KOPT-K1 (cell line): ENCODE results near the gene RPS6KA5.
"Not testable (repeated sequence)": the region's sequence is repeated elsewhere in the genome, so short reads cannot be mapped to it uniquely, and the experiment has no call there.

Source experiments
- H3K27ac ChIP-seq: fragments of 200-600 bp; sonication (generic); 2 replicates; pipeline ENCODE4 v1.5.1; 2016; ENCODE audit warnings: antibody characterized with exemption, mild to moderate bottlenecking, low read depth, low read length; ENCODE audit not compliant: poor library complexity, severe bottlenecking
- H3K36me3 ChIP-seq: fragments of 200-600 bp; sonication (generic); 2 replicates; pipeline ENCODE4 v1.5.1; 2017; ENCODE audit warnings: antibody characterized with exemption, mild to moderate bottlenecking, low read length, moderate library complexity; ENCODE audit not compliant: insufficient read depth
- H3K9me3 ChIP-seq: fragments of 200-600 bp; sonication (generic); 2 replicates; pipeline ENCODE4 v1.5.1; 2017; ENCODE audit warnings: antibody characterized with exemption, low read length, mild to moderate bottlenecking; ENCODE audit not compliant: insufficient read depth, poor library complexity, severe bottlenecking

The RPS6KA5 gene

DNA sequence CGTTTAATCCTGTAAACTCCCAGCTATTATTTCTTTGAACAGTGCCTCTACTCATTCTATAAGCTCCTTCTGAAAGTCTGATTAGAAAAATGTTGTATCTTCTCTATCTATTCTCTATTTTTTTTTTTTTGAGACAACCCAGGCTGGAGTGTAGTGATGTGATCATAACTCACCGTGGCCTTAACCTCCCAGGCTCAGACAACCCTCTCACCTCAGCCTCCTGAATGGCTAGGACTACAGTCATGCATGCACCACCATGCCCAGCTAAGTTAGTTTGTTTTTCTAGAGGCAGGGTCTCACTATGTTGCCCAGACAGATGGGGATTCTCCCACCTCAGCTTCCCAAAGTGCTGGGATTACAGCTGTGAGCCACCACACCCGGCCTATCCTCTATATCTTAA is 66.6 kb downstream of the RPS6KA5 start:
- H3K27ac ChIP-seq: no peak overlapping the region
- H3K36me3 ChIP-seq: no peaks in the 10 kb centered on the region
- H3K9me3 ChIP-seq: no peaks in the 10 kb centered on the region

DNA sequence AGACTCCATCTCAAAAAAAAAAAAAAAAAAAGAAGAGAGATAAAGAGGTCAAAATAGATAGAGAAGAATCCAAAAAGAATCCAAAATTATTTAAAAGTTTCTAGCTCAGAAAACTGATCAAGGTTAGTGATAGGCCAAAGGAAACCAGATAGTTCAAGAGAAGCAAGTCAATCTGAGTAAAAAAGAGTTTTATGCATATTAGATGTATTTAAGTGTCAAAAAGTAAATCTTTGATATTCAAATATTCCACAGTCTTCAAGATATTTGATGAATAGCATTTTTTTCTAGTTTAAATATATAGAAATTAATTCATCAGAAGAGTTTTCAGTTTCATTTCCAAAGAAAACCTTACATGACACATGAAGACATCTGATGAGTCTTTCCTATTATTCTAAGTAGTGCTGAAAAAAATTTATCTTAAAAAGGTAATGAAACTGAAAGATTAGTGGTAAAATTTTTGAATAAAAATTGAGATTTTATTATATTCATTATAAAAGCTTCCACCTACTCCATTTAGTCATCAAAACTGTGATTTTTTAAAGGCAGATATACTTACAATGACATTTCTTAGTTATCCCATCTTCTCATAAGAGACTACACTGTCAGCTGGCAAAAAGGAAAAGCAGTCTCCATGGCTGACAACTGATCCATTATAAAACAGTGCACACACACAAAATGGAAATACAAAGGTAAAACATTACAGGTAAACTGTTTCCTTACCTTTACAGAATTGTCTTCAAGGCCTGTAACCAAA is 68.6 kb downstream of the RPS6KA5 start:
- Histone ChIP-seq H3K9me3 (no peaks in the 10 kb centered on the region), H3K27ac (no peak overlapping the region), H3K36me3 (no peaks in the 10 kb centered on the region)

DNA sequence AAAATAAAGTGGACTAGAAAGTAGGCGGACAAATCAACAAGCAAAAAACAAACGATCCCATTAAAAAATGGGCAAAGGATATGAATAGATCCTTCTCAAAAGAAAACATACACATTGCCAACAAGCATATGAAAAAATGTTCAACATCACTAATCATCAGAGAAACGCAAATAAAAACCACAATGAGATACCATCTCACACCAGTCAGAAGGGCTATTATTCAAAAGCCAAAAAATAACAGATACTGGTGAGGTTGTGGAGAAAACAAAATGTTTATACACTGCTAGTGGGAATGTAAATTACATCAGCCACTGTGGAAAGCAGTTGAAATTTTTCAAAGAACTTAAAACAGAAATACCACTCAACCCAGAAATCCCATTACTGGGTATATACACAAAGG is 70.3 kb downstream of the RPS6KA5 start:
- H3K36me3 ChIP-seq: no peaks in the 10 kb centered on the region
- H3K9me3 ChIP-seq: no peaks in the 10 kb centered on the region

DNA sequence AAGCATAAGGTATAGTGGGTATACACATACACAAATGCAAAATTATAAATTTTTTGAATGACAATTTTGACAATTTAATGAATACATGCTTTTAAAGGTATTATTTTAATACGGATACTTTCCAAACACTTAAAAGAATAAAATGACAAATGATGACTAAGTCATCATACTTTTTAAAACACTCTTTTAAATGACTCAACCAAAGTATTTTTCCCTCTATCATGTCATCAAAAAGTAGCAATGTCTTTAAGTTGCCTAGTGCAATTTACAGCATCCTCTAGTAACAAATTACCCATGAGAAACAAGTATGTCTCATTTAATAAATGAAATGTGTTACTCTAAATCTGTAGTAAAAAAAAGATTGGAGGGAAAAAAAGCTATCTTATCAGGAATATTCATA is 73.3 kb downstream of the RPS6KA5 start:
- Histone ChIP-seq H3K27ac (no peak overlapping the region), H3K36me3 (no peaks in the 10 kb centered on the region), H3K9me3 (no peaks in the 10 kb centered on the region)

More for the DNA sequence above, 70.3 kb downstream of the RPS6KA5 start:
- no peak overlapping the region for H3K27ac ChIP-seq

DNA sequence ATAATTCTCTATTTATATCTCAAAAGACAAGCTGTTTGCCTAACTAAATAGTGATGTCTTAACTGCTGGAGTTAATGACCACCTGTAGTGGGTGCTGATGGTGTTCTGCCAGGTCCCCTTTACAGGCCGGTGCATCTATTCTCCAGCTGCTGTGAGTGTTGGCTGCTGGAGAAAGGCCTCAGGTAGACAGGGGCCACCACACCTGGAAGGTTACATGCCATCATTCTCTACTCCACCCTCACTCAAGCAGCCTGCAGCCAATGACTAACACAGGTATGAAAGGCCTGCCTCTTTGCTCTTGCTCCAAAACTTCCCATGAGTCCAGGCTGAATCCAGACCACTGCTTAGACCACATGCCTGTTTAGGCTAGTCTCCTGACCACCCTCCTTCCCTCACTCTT is 73.9 kb downstream of the RPS6KA5 start:
- Histone ChIP-seq H3K27ac (no peak overlapping the region), H3K9me3 (no peaks in the 10 kb centered on the region), H3K36me3 (no peaks in the 10 kb centered on the region)

DNA sequence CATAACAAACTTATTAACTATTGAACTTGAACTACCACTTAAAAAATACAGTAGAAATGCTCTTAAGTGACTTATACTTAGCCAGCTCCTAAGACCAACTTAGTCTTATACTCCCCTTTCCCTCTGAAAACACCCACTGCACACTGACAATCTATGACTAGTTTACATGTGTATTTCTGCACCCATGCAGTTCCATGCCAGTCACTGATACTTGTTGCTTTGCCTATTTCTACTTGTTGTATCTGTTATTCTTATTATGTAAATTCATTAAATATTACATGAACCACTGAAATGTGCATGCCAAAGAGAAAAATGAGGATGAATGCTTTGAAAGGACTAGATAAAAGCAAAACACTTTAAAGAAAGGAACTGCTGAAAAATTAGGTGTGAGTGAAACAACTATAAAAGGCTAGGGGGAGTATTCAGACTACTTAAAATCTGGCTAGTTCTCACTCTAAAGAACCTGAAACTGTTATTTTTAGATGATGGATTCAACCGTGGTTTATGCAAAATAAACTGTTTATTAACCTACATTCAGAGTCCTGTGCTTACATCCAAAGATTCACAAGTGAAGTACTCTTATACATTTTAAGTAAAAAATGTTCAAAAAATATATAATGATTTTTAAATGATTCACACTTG is 74.7 kb downstream of the RPS6KA5 start:
- Histone ChIP-seq H3K36me3 (no peaks in the 10 kb centered on the region), H3K27ac (no peak overlapping the region), H3K9me3 (no peaks in the 10 kb centered on the region)

DNA sequence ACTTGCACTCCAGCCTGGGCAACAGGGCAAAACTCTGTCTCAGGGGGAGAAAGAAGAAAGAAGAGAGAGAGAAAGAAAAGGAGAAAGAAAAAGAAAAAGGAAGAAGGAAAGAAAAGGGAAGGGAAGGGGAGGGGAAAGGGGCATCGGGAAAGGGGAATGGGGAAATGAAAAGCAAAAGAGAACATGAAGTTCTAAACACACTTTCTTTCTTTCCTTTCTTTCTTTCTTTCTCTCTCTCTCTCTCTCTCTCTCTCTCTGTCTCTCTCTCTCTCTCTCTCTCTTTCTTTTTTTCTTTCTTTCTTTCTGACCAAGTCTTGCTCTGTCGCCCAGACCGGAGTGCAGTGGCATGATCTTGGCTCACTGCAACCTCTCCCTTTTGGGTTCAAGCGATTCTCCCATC is 76.9 kb downstream of the RPS6KA5 start:
- H3K36me3 ChIP-seq: no peaks in the 10 kb centered on the region
- no peak overlapping the region for H3K27ac ChIP-seq
- H3K9me3 ChIP-seq: no peaks in the 10 kb centered on the region

DNA sequence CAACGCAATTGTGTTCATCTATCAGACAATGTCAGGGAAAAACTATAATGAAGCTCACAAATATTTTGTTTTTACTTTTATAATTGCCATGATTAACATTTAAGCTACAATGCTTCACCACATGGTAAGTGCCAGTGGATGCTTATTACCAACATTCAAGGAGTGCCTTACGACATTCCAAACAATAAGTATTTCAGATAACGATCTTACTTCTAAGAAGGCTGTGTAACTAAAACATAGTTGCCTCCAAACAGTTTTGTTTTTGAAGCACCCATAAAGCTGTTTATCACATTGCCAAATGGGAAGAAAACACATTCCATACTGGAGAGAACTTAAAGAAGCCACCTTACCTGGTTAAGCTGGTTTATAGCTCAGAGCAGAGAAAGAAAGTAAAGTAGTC is 78.8 kb downstream of the RPS6KA5 start:
- no peaks in the 10 kb centered on the region for H3K36me3 ChIP-seq
- no peak overlapping the region for H3K27ac ChIP-seq
- H3K9me3 ChIP-seq: no peaks in the 10 kb centered on the region

DNA sequence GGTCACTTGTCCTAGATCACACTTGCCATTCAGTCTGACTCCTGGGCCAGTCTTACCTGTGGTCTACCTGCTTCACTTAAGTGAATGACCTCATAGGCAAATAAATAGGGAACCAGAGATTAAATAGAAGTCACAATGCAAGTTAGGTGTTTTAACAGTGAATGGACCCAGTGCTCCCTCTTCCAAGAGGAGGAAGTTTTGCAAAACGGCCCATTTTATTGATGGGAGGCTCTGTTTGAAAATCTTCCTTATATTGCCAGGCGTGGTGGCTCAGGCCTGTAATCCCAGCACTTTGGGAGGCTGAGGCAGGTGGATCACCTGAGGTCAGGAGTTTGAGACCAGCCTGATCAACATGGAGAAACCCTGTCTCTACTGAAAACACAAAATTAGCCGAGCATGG is 79.8 kb downstream of the RPS6KA5 start:
- H3K27ac ChIP-seq, H3K9me3 ChIP-seq, H3K36me3 ChIP-seq: not testable (repeated sequence)

DNA sequence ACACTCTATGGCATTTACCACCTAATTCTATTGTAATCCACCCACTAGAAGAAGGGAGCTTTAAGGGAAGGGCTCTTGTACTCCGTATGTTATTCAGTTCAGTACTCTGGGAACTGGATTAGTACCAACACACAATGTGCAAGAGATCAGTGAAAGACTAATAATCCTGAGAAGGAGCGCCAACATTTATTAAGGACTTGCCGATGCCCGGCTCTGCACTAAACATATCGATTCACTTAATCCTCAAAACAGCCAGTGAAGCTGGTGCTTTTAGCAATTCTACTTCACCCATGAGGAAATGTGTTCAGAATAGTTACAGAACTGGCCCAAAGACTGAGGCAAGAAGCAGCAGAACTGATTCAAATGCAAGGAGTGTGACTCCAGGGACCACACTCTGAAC is 80.9 kb downstream of the RPS6KA5 start:
- no peaks in the 10 kb centered on the region for H3K36me3 ChIP-seq
- H3K27ac ChIP-seq: no peak overlapping the region
- H3K9me3 ChIP-seq: no peaks in the 10 kb centered on the region

DNA sequence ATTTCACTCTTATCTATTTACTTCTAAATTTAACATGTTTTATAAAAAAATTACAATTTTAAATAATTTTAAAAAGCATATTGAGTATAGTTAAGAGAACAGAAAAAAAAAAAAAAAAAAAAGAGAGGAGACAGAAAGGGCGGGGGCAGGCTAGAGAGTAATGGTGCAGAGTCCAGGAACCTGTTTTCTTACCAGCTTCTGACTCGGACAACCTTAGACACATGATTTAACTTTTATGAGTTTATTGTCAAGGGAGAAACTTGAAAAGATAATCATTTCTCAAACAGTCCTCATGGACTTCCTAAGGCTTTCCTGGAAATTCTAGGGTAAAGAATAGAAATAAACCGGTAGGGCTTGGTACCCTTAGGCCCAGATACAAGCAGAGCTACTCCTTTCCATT is 84.3 kb downstream of the RPS6KA5 start:
- H3K36me3 ChIP-seq: no peaks in the 10 kb centered on the region
- no peak overlapping the region for H3K27ac ChIP-seq
- H3K9me3 ChIP-seq: no peaks in the 10 kb centered on the region

DNA sequence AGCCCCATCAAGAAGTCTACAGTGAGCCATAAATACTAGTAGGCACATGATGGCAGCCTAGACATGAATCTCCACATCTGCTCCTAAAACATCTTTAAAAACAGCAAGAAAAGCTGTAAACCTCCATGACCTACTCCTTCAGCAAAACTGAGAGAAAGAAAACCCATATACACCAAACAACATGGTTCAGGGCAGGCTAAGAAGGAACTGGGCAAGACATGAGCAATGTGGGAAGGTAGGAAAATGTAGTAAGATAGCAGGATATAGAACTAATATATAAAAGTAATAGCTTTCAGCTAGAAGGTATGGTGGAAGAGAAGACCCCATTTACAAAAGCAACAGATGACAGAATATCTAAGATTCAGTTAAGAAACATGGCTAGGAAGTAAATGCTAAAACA is 88.8 kb downstream of the RPS6KA5 start:
- H3K27ac ChIP-seq: no peak overlapping the region
- H3K9me3 ChIP-seq: no peaks in the 10 kb centered on the region
- no peaks in the 10 kb centered on the region for H3K36me3 ChIP-seq

DNA sequence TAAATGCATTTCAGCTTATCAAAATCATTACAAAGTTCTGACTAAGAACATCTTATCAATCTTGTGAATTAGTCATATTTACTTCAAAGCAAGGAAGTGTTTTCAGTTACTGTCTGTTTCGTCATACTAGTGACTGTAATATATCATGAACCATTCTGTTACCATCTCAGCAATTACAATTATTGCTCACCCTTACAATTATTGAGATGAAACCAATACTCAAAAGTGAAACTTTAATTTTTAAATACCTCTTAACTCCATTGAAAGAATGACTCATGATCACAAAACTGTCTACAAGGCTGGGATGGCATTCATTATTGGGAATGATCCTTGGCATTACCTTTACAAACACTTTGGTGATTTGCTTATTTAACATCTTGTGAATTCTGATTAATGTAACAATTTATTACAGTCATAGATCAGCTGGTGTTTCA is 90.3 kb downstream of the RPS6KA5 start:
- no peak overlapping the region for H3K27ac ChIP-seq
- no peaks in the 10 kb centered on the region for H3K9me3 ChIP-seq
- H3K36me3 ChIP-seq: no peaks in the 10 kb centered on the region

DNA sequence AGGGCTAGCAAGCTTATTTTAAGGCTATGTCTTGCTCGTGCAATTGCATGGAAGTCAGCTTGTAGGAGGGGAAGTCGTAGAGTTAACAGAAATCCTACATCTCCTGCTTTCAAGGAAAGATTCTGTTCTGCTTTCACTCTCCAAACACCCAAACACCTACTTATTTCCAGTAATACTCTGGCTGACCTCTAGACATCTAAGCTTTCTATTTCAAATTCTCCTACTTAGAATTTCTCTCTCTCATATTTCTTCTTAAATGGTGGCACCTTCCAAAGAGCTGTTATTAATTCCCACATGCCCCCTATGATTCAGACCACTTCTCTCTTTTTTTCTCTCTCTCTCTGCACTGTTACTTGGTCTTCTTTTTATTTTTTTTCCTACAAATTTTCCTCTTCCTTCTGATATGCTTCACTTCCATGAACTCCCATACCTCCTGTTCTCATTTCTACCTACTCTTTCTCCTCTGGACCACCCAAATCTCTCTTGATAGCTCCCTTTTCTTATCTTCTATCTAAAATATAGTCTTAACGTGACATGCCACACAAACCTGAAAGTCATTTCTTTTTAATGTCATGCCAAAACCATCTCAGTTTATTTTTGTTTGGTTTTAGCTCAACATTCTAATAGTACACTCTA is 90.8 kb downstream of the RPS6KA5 start:
- no peak overlapping the region for H3K27ac ChIP-seq
- H3K36me3 ChIP-seq: no peaks in the 10 kb centered on the region
- H3K9me3 ChIP-seq: no peaks in the 10 kb centered on the region

DNA sequence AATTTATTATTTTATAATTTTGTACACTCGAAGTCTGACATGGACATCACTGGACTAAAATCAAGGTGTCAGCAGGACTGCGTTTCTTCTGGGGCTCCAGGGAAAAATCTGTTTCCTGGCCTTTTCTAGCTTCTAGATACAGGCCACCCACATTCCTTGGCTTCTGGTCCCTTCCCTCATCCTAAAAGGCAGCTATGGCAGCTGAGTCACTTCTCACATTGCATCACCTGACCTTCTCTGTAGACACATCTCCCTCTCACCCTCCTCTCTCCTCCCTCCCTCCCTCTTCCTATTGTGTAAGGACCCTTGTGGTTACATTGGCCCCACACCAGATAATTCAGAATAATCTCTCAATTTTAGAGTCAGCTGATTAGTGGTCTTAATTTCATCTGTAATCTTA is 92.4 kb downstream of the RPS6KA5 start:
- no peaks in the 10 kb centered on the region for H3K36me3 ChIP-seq

DNA sequence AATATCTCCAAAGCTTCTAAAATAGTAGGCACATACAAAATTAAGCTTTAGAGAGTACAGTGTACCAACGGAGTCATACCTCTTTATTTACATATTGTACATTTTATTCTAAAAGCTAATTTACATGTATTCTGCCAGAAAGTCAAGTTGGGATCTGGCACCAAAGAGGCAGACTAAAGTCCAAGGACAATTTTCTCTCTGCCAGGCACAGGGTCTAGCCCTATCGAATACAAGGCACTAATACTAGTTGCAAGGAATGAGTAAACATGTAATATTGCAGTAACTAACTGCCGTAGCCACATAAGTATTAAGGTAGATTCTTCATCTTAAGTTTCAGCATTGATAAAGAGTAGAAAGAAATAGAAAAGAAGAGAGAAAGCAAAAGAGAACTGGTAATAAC is 93.9 kb downstream of the RPS6KA5 start:
- Histone ChIP-seq H3K36me3 (no peaks in the 10 kb centered on the region), H3K9me3 (no peaks in the 10 kb centered on the region), H3K27ac (no peak overlapping the region)

More for the DNA sequence above, 92.4 kb downstream of the RPS6KA5 start:
- Histone ChIP-seq H3K27ac (no peak overlapping the region), H3K9me3 (no peaks in the 10 kb centered on the region)
